22Rv1 (cell line): ENCODE results near the gene FOXS1.

Source experiments
- H3K27ac ChIP-seq: fragments of 450-650 bp; 2 replicates; pipeline ENCODE4 v1.5.1; 2017
- CTCF ChIP-seq: fragments of 450-650 bp; IDR thresholded peaks from 2 replicates; pipeline ENCODE4 v1.5.1; 2017; ENCODE audit warnings: mild to moderate bottlenecking
- ZFX ChIP-seq: fragments of 450-650 bp; IDR thresholded peaks from 2 replicates; pipeline ENCODE4 v1.6.1; 2017; ENCODE audit warnings: antibody characterized with exemption, borderline replicate concordance

FOXS1 gene

GRCh38 chr20:31838646-31839292 is 6.6 kb downstream of the FOXS1 start:
- H3K27ac ChIP-seq, result no peak overlapping the region
- no peak for TF ChIP-seq ZFX
- TF ChIP-seq CTCF, result no peak

- no peak for TF ChIP-seq ZFX
- TF ChIP-seq CTCF, result no peak
- H3K27ac ChIP-seq, result no peak overlapping the region
Observed at GRCh38 chr20:31837896-31838397, 7.5 kb downstream of the FOXS1 start.

- no peak overlapping the region for H3K27ac ChIP-seq
- no peak for TF ChIP-seq ZFX
- no peak for TF ChIP-seq CTCF
Observed at GRCh38 chr20:31836853-31837608, 8.4 kb downstream of the FOXS1 start.

- no peak for TF ChIP-seq CTCF
- no peak for TF ChIP-seq ZFX
- H3K27ac ChIP-seq, result no peak overlapping the region
Observed at GRCh38 chr20:31835977-31836852, 9.2 kb downstream of the FOXS1 start.

- no peak overlapping the region for H3K27ac ChIP-seq
- TF ChIP-seq CTCF, result no peak
- TF ChIP-seq ZFX, result no peak
Observed at GRCh38 chr20:31835554-31835953, 9.8 kb downstream of the FOXS1 start.

- no peak overlapping the region for H3K27ac ChIP-seq
- TF ChIP-seq ZFX (no peak), CTCF (no peak)
Observed at GRCh38 chr20:31833931-31834521, 11.4 kb downstream of the FOXS1 start.
